ENCODE data around the gene SPAG6.

DNA sequence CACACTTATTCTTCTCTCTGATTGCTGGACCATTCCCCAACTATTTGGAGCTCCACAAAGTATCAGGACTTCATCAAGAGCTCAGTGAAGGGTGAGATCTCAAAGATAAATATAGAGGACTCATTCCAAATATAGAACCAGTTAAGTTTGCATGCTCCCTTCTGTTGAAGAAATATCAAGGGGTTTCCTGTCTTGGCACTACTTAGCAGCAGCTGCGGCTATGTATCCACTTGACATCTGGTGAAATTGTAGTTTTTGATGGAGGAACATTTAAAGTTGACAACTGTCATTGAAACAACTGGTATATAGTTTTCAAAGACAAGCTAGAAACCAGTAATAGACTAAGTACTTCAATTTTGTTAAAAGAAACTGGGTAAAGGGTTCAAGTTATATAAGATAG lies 1.0 kb upstream of the SPAG6 start:
- no peak for TF ChIP-seq POLR2AphosphoS5 (IDR thresholded peaks at IDR 0.05)
- TF ChIP-seq, protein P1, sequence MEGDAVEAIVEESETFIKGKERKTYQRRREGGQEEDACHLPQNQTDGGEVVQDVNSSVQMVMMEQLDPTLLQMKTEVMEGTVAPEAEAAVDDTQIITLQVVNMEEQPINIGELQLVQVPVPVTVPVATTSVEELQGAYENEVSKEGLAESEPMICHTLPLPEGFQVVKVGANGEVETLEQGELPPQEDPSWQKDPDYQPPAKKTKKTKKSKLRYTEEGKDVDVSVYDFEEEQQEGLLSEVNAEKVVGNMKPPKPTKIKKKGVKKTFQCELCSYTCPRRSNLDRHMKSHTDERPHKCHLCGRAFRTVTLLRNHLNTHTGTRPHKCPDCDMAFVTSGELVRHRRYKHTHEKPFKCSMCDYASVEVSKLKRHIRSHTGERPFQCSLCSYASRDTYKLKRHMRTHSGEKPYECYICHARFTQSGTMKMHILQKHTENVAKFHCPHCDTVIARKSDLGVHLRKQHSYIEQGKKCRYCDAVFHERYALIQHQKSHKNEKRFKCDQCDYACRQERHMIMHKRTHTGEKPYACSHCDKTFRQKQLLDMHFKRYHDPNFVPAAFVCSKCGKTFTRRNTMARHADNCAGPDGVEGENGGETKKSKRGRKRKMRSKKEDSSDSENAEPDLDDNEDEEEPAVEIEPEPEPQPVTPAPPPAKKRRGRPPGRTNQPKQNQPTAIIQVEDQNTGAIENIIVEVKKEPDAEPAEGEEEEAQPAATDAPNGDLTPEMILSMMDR (IDR thresholded peaks at IDR 0.05 in 8 of 11, conservative IDR thresholded peaks at IDR 0.05 in 3 of 11) = no peak

All from spleen (tissue), 7 donors.